Ramos (cell line): ENCODE measurements around the gene LRP1B.
"Not testable (repeated sequence)": the region's sequence is repeated elsewhere in the genome, so short reads cannot be mapped to it uniquely, and the experiment has no call there.

Source experiments
- in situ Hi-C: fragments of 300-500 bp; cut with MboI; formaldehyde crosslinking; loops from one replicate; pipeline ENCODE4 v1.14.3; 2022; ENCODE audit warnings: low sequenced_read_pairs; ENCODE audit not compliant: unreplicated experiment

LRP1B gene

DNA sequence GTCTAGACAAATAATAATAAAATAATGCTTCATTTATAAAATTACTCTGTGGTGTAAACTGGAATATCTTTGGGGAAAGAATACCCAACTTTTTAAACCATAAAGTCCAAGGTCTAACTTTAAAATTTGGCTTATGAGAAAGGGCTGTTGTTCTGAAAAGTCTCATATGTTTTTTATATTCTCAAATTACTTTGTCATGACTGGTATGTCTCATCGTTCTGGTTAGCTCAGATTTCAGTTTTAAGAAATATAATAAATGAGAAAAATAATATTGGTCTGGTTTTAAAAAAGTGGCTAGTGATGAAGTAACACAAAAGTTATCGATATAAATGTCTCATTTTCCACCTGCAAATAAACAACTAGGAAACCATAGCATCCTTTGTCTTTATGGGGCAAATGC lies 1658.1 kb downstream of the LRP1B start:
- in situ Hi-C loops, result no loop called here

- in situ Hi-C loops, result no loop called here
Measured at GRCh38 chr2:140465301-140465700, 1665.5 kb downstream of the LRP1B start.

DNA sequence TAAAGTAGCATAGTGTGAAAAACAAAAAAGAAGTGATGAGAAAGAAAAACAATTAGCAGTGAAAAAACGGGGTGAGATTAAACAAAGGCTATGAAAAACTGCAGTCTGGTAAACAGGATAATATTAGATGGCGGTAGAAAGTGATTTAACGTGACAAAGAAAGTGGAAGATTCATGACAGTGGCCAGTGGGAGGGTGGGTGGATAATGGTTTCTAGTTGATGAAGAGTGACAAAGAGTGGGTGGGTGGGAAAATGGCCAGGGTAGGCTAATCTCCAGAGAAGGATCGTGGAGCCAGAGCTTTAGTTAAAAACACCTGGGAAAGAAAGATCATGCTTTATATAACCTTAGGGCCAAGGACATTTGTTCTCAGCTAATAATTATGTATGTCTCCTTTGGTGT lies 1667.8 kb downstream of the LRP1B start:
- in situ Hi-C loops, result no loop called here

GRCh38 chr2:140457483-140457882 lies 1673.3 kb downstream of the LRP1B start:
- in situ Hi-C loops, result no loop called here

GRCh38 chr2:140455315-140455714 lies 1675.5 kb downstream of the LRP1B start:
- in situ Hi-C loops, result no loop called here

DNA sequence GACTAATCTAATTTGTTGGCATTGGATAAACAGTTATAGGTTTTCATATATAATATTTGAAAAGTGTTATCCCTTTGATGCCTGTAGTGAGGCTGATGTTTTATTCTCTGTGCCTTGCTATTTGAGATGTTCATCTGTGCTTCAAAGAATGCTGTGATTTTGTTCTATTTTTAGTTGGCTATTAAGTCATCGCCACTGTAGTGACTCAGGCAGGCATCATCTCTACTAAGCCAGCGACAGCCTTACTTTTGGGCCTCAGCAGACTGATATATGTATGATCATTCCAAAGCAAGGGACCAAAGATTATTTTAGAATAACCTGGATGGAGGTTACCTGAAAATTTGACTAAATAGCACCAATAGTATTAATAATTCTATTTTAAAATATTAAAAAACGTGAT lies 1676.1 kb downstream of the LRP1B start:
- in situ Hi-C loops, result no loop called here

DNA sequence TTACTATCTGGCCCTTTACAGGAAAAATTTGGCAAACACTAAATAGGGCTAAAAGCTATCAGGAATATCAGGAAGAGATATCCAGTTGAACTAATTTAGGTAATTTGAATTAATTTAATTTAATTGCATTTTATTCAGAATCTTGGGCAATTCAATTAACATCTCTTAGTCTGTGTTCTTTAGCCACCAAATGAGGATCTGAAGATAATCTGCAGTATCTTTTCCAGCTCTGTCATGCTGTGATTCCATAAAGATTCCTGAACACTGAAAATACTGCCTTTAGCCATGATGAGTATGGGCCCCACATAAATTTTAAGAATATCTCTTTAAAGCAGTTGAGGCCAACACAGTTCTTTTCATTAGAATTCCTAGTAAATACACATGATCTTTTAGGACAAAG lies 1679.5 kb downstream of the LRP1B start:
- in situ Hi-C loops, result no loop called here

DNA sequence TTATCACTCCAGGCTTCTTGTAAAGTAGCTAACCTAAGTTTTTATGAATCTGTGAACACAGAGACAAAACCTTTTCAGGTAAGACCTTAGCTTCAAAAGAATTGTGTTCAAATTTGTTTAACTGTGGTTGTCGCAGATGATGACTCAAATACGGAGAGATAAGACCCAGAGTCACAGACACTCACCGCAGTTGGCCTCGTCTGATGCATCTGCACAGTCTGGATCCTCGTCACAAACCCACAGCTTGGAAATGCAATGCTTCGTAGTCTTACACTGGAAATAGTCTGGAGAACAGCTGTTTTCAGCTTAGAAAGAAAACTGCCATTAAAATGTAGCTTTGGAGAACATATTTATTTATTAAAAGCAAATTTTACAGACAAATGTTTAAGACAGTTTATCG lies 1688.5 kb downstream of the LRP1B start:
- in situ Hi-C loops, result no loop called here

GRCh38 chr2:140440815-140441214 lies 1690.0 kb downstream of the LRP1B start:
- in situ Hi-C loops, result no loop called here

GRCh38 chr2:140436936-140437335 lies 1693.9 kb downstream of the LRP1B start:
- in situ Hi-C loops, result no loop called here

- in situ Hi-C loops, result not testable (repeated sequence)
Measured at GRCh38 chr2:140427033-140427432, 1703.8 kb downstream of the LRP1B start.

GRCh38 chr2:140424471-140424870 lies 1706.3 kb downstream of the LRP1B start:
- in situ Hi-C loops, result no loop called here

GRCh38 chr2:140422759-140423158 lies 1708.1 kb downstream of the LRP1B start:
- in situ Hi-C loops, result no loop called here

GRCh38 chr2:140417504-140417903 lies 1713.3 kb downstream of the LRP1B start:
- in situ Hi-C loops, result no loop called here

DNA sequence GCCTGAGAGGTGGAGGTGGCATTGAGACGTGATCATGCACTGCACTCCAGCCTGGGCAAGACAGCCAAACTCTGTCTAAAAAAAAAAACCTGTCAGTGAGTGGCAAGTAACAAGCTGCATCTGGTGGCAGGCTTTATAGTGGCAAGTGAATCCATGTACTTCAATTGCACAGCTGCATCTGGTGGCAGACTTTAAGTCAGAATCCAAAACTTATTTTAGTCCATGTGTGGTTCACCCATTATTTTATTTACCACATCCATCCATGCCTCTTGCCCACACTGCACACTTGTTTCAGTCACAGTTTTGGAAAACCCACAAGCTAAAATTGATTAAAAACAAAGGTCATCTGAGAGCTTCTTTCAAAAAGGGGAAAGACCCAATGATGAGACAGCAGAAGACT lies 1714.2 kb downstream of the LRP1B start:
- in situ Hi-C loops, result no loop called here

- in situ Hi-C loops, result not testable (repeated sequence)
Measured at GRCh38 chr2:140415035-140415434, 1715.8 kb downstream of the LRP1B start.

DNA sequence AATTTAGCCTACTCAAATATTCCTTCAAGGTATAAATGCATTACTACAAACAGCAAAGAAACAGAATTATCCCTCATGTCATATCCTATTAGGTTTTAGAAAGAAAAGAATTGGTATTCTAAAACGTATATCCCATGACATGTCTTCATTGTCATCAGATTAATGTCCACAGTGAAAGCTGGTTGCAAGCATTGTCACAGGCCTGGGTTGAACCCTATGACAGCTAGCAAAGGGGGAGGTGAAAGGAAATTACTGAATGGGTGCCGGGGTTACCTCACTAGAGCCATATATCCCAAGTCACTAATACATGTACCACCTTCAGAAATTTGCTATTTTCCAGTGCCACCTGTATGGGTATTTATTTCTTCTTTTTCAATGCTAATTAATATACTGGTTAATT lies 1720.1 kb downstream of the LRP1B start:
- in situ Hi-C loops, result no loop called here

DNA sequence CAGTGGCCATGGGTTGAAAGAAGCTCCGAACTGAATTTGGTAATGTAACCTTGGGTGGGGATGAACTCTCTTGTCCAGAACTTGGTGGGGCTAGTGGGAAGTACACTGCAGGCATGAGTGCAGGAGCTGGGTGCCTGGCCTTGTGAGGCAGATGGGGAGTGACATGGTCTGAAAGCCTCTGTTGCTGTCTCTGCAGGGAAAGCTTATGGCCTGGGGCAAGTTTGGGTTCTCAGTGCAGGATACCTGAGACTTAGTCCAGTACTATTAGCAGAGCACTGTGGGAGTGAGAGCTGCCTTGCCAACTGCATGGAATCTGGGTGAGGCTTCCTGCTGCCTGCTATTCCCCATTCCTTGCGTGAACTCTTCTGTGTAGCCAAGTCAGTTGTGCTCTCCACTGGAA lies 1729.8 kb downstream of the LRP1B start:
- in situ Hi-C loops, result no loop called here

GRCh38 chr2:140392824-140393223 lies 1738.0 kb downstream of the LRP1B start:
- in situ Hi-C loops, result no loop called here

- in situ Hi-C loops, result no loop called here
Measured at GRCh38 chr2:140384946-140385345, 1745.9 kb downstream of the LRP1B start.

DNA sequence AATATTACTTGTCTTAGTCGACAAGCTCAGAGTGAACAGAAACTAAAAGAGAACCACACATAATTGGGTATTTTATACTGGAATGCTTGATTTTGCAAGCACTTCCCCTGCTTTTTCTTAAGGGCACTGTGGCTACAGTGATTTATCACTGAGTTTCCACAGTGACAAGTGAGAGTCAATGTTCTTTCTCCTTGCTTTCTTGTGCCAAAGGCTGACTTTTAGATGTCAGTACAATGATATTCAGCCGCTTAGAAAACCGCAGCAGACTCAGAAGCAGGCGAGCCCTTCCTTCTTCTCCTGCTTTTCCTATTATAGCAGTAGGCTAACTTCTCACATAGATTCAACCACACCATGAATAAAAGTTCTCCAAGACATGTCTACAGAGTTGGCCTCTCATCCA lies 1747.0 kb downstream of the LRP1B start:
- in situ Hi-C loops, result no loop called here

GRCh38 chr2:140376686-140377085 lies 1754.1 kb downstream of the LRP1B start:
- in situ Hi-C loops, result no loop called here

DNA sequence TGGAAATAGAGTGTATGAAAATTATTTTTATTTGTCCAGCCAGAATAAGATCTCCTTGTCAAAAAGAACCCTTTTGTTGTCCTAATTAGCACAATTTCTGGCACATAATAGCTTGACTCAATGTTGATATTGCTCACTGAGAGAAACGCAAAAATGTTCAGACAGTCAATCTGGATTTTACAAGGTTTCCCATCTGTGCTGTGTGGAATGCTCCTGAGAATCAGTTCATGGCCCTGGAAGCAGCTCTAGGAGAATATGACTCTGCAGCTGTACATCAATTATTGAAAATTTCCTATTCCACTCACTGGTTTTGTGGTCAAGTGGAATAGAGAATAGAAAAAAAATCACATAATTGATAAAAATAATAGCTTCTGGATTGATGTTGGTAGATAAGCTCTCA lies 1767.7 kb downstream of the LRP1B start:
- in situ Hi-C loops, result no loop called here
